HUDEP-2 (cell line): ENCODE data around the gene CABP1.
"Not testable (repeated sequence)": the region's sequence is repeated elsewhere in the genome, so short reads cannot be mapped to it uniquely, and the experiment has no call there.

Experiments
- DNase-seq, 76 experiments: peaks; one replicate each; lab custom pipeline; 2025; ENCODE audit not compliant: unreplicated experiment in 76 of 76; lab: John Stamatoyannopoulos, UW

Gene CABP1

GRCh38 chr12:120663741-120664140, 23.3 kb downstream of the CABP1 start:
- DNase-seq, result no peak

DNA sequence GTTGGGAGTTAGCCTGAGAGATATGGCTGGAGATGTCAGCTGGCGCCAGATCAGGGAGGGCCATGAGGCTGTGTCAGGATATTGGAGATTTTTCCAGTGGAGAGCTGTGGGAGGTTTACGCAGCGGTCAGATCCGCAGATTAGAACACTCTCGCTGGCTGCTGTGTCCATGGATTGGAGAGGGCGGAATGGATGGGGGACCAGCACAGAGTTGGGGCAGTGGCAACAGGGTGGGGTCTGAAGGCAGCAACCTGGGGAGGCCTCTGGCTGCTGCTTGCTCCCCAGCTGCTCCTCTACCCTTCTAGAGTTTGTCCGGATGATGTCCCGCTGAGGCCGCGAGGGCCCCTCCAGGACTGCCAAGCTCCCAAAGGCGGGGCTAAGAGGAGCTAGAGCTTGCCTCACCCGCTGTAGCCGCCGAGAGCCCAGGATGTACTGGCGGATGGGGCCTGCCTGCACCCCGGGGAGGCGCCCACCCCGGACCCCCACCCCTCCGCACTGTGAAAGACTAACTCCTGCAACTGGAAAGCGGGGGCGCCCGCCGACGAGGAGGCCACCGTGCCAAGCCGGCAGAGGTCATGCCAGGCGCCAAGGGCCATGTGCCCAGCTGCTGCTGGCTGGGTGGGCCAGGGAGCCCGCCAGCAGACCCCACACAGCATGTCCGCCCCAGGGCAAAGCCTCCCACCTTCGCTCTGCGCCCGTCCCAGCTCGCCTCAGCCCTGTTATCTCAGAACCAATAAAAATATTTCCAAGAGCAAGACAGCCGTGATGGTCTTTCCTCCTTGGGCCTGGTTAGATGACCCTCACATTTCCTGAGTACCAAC, 26.4 kb downstream of the CABP1 start:
- DNase-seq, result no peak

DNA sequence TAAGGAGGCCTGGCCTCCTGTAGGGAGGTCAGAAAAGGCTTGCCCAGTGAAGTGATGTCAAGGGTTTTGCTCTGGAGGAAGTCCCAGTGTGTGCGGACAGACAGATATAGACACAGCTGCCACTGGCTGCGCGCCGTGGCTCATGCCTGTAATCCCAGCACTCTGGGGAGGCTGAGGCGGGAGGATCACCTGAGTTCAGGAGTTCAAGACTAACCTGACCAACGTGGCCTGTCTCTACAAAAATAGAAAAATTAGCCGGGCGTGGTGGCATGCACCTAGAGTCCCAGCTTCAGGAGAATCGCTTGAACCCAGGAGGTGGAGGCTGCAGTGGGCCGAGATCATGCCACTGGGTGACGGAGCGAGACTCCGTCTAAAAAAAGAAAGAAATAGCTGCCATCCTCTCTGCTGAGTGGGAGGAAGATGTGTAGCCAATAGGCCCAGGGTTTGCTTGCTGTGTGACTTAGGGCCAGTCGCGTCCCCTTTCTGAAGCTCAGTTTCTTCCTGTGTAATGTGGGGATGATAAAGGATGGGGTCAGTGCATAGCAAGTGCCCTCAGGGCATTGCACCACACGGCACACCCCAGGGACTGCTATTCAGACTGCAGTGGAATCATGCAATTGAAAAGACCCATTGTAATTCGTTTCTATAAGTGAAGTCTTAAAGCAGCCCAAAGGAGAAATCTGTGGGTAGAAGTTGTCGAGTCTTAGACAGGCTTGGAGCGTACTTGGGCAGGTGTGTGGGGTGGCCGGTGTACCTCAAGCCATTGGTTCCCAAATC, 27.9 kb downstream of the CABP1 start:
- no peak for DNase-seq

DNA sequence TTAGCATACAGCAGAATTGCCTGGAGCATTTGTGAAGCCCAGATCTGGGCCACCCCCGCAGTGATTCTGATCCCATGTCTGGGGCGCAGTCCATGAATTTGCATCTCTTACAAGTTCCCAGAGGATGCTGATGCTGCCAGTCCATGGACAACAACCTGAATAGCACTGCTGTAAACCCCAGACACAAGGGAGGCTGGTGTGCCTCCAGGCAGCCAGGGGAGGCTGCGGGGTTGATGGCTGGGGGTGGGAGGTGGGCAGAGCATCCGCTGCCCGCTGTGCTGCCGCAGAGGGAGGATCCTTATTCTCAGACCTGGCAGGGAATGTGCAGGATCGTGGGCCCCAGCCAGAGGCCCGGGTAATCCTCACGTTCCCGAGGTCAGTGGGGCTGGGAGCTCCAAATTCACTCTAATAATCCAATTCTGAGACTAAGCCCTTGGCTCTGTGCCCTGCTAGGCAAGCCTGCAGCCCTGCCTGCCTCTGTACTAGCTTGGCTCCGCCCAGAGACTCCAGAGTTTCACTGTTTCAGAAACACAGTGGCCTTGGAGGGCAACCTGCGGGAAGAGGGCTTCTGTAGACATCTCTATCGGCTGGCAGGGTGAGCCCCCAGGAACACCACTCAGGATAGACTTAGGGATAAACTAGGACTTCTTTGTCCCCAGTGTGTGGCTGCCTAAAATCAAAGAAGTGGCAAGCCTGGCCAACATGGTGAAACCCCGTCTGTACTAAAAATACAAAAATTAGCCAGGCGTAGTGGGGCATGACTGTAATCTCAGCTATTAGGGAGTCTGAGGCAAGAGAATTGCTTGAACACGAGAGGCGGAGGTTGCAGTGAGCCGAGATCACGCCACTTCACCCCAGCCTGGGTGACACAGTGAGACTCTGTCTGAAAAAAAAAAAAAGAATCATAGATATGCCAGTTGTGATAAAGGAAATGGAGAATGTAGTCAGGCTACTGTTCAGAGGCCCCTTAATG, 28.7 kb downstream of the CABP1 start:
- DNase-seq, result peak in 13 of 76 experiments; percentile 3 to 45 (median 11)

DNA sequence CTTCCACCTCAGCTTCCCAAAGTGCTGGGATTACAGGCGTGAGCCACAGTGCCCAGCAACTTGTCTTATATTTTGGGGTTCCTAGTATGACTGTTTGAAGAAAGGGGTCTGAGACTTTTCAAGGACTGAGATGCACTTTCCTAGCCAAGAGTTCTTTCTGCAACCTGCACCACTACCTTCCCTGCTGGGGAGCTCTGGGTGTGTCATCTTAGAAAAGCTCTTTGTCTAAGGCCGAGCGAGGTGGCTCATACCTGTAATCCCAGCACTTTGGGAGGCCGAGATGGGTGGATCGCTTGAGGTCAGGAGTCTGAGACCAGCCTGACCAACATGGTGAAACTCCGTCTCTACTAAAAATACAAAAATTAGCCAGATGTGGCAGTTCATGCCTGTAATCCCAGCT, 29.8 kb downstream of the CABP1 start:
- DNase-seq, result not testable (repeated sequence)

- no peak for DNase-seq
These were observed 30.2 kb downstream of the CABP1 start for GRCh38 chr12:120670667-120671066.

- DNase-seq, result no peak
These were observed 33.7 kb downstream of the CABP1 start for GRCh38 chr12:120674097-120674636.

- DNase-seq, result no peak
These were observed 37.5 kb downstream of the CABP1 start for GRCh38 chr12:120677765-120678473.

GRCh38 chr12:120678572-120678971, 38.1 kb downstream of the CABP1 start:
- no peak for DNase-seq

- DNase-seq, result no peak
These were observed 39.8 kb downstream of the CABP1 start for GRCh38 chr12:120680165-120680738.

- no peak for DNase-seq
These were observed 44.1 kb downstream of the CABP1 start for GRCh38 chr12:120684523-120684932.

DNA sequence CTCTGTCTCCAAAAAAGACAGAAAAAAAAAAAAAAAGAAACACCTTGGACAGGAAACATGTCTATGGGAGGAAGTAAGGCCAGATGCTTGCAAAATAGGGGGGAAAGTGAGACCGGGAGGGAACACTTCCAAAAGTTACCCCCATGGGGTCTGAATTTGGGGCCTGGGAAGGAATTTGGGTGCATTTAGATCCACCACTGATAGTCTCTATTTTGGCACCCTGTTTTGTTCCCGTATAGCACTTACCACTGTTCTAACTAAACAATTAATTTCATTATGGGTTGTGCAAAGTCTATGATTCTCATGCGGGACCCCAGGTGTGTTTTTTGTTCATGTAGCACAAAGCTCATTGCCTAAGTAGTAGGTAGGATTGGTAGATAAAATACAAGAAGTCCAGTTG, 45.1 kb downstream of the CABP1 start:
- DNase-seq, result no peak

- DNase-seq, result peak; percentile 45 to 99 (median 95)
These were observed 45.8 kb downstream of the CABP1 start for GRCh38 chr12:120686151-120686689.

DNA sequence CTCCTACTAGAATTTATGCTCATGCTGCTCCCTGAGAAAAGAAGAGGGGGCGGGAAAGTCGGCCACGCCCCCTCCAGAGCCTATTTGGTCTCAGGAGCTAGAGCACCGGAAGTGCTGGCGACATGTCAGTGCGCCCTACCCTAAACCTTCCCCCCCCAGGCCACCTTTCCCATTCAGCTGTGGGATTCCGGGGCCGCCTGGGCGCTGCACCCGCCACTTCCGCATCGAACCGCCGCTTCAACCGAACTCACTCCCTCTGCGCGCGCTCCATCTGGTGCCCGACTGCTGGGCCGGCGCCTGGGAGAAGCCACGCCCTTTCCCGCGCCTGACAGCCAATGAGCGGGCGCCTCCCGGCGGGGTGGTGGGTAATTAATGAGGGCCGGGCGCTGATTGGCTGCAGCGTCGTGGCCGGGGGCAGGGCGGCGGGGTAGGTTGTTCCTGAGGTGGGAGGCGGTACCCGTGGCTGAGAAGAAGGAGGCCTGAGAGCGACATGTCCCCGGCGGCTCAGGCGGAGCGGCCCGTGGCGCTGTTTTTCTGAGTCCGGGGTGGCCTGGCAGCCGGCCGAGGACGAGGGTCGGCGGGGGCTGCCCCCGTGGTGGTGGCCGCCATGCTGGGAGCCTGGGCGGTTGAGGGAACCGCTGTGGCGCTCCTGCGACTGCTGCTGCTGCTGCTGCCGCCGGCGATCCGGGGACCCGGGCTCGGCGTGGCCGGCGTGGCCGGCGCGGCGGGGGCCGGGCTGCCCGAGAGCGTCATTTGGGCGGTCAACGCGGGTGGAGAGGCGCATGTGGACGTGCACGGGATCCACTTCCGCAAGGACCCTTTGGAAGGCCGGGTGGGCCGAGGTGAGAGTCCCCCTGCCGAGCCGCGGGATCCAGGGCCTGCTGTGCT, 46.5 kb downstream of the CABP1 start, which contains the start of gene MLEC:
Gene MLEC, plus strand, starts transcription at position 460 of the 888 bp plus-strand sequence. Its CDS starts 148 bp downstream, at position 608.
- peak in 75 of 76 experiments; percentile 77 to 99 (median 97) for DNase-seq

DNA sequence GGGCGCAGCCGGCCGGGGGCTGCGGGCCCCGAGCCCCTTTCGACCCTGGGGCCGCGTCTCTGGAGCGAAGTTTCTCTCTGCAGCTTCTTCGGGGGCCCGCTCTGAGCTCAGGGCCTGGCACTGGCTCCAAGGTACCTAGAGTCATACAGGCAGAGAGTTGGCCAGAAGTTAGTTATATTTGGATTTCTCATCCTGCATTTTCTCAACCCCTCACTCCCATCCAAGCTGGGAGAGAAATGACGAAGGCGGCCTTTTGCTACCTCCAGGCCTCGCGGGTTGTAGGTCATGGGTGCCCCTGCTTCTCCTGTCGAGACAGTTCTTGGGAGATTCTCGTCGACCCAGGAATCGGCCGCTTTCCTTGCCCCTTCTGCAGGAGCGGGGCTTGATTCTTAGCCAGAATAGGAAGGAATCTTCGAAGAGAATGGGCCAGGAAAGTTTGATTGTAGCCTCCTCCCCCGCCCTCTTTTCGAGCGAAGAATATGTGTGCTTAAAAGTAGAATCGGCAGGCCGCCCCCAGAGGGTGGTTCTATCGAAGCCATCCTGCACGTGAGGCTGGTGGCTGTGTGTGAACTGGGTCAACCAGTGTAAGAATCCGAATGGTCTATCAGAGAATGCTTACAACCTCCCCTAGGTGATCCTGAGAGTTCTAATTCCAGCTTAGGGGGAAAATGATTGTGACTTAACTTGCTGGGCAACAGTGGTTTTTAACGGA, 47.3 kb downstream of the CABP1 start:
- DNase-seq, result peak in 38 of 76 experiments; percentile 4 to 45 (median 21)

GRCh38 chr12:120688527-120689071, 48.2 kb downstream of the CABP1 start:
- DNase-seq, result peak in 29 of 76 experiments; percentile 3 to 34 (median 16)
